CD4-positive, alpha-beta T cell (primary cell): ENCODE data around the gene LDHD. TPM values are rescaled to one million over a fixed set of nuclear protein-coding genes. Genes with fewer than 3 reads are reported as not detected.

Experiments used
- ATAC-seq: fragments of 200-7000 bp; cut with Tn5 transposase; one replicate; pipeline ENCODE4 v1.10.0; 2022; ENCODE audit warnings: mild to moderate bottlenecking; ENCODE audit not compliant: poor library complexity
- CTCF ChIA-PET: fragments of 350-600 bp; sonication (Branson Sonifier 250); formaldehyde crosslinking; loops from one replicate; lab custom pipeline; 2021; ENCODE audit warnings: antibody characterized with exemption, inconsistent platforms; lab: Charles Lee
- POLR2A ChIA-PET: fragments of 350-600 bp; sonication (Branson Sonifier 250); formaldehyde crosslinking; loops from one replicate; lab custom pipeline; 2021; ENCODE audit warnings: antibody characterized with exemption, inconsistent platforms; lab: Charles Lee
- DNase-seq, 14 experiments: peaks; one replicate each; pipeline ENCODE4 v3.0.0-alpha.2; 2013 to 2020; ENCODE audit warnings: mixed read lengths in 2 of 14
- H3K27ac ChIP-seq, 2 donors: one replicate each; pipeline versions ENCODE4 v1.5.1 to v1.7.0; 2013; ENCODE audit warnings: low read length in 2 of 2, low read depth in 1 of 2, mild to moderate bottlenecking in 1 of 2
- H3K27me3 ChIP-seq, 2 experiments: 1 replicate in 1 of 2; 2 replicates in 1 of 2; pipeline versions ENCODE4 v1.6.1 to v1.7.0; 2013; ENCODE audit warnings: low read length in 2 of 2, control low read depth in 1 of 2, mild to moderate bottlenecking in 1 of 2, moderate library complexity in 1 of 2; ENCODE audit not compliant: insufficient read depth in 2 of 2, control insufficient read depth in 1 of 2
- H3K36me3 ChIP-seq: one replicate; pipeline ENCODE4 v1.6.1; 2013; ENCODE audit warnings: low read length, control low read depth; ENCODE audit not compliant: insufficient read depth
- H3K4me1 ChIP-seq: one replicate; pipeline ENCODE4 v1.6.1; 2013; ENCODE audit warnings: low read length, control low read depth; ENCODE audit not compliant: insufficient read depth
- H3K4me3 ChIP-seq: one replicate; pipeline ENCODE4 v1.5.1; 2013; ENCODE audit warnings: mild to moderate bottlenecking, low read length, moderate library complexity
- H3K9me3 ChIP-seq, 2 experiments: 1 replicate in 1 of 2; 2 replicates in 1 of 2; pipeline versions ENCODE4 v1.6.1 to v1.7.0; 2013; ENCODE audit warnings: low read length in 2 of 2, mild to moderate bottlenecking in 2 of 2, control low read depth in 1 of 2, moderate library complexity in 1 of 2; ENCODE audit not compliant: control insufficient read depth in 1 of 2, insufficient read depth in 1 of 2
- H3K27ac Mint-ChIP-seq: one replicate; pipeline ENCODE4 v1.8.0; 2020; ENCODE audit warnings: mixed read lengths
- H3K27me3 Mint-ChIP-seq: one replicate; pipeline ENCODE4 v1.8.0; 2021; ENCODE audit warnings: mixed read lengths
- H3K36me3 Mint-ChIP-seq: one replicate; pipeline ENCODE4 v1.8.0; 2021; ENCODE audit warnings: low read depth, mixed read lengths
- H3K4me1 Mint-ChIP-seq: one replicate; pipeline ENCODE4 v1.8.0; 2021; ENCODE audit warnings: low read depth, mixed read lengths
- H3K4me3 Mint-ChIP-seq: one replicate; pipeline ENCODE4 v1.8.0; 2020; ENCODE audit warnings: mild to moderate bottlenecking, mixed read lengths
- H3K9me3 Mint-ChIP-seq: one replicate; pipeline ENCODE4 v1.8.0; 2020; ENCODE audit warnings: mixed read lengths
- CTCF ChIP-seq: fragments of 200-600 bp; IDR thresholded peaks from one replicate; pipeline ENCODE4 v1.8.0; 2022; ENCODE audit warnings: antibody characterized with exemption, mild to moderate bottlenecking
- intact Hi-C, 2 experiments: fragments of 100-400 bp; cut with DNase I in 1 of 2; cut with micrococcal nuclease in 1 of 2; formaldehyde crosslinking; loops; one replicate each; pipeline versions ENCODE4 v1.15.1 to v1.9.0; 2023 to 2025; cut with DNase I, micrococcal nuclease
- total RNA-seq, 174 experiments: library from RNA in 2 of 174; stranded (reverse) in 2 of 174; gene quantifications; one replicate each; pipeline ENCODE4 v1.2.3 and lab custom pipeline; 2021 to 2026

LDHD gene
- total RNA-seq, 2 experiments from 2014 or later, result not detected

DNA sequence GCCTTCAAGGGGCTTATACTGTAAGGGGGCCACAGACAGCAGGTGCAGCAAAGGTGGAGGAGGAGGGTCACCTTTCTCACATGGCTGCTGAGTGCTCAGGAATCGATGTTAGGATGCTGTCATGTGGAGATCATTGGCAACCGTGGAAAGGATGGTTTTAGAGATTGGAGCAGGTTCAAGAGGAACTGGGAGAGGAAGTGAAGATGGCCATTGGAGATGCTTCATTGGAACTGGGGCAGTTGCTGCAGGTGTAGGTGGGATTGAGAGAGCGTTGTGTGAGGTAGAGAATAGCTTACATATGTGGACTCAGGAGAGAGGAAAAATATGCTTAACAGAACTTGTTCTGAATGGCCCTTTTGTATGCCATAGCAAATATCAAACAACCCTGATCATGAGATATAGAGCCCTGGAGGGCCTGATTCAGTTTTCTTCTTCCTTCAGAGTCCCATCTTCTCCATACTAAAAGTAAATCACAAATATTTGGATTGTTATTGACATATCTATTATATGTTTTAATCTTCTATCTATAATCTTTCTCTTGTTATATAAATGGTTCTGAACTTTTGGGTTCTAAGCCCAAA, 40.8 kb downstream of the LDHD start:
- ATAC-seq (no peak), DNase-seq (no peak)
- peak overlapping the region; percentile 32 for H3K4me3 ChIP-seq
- POLR2A ChIA-PET, result interaction anchor here (0.6 to 2.5 kb wide), 5 partner anchors 11 to 91 kb away, joined by 3 to 26 read pairs (median 12); partner anchors contain the start of gene WDR59
- Mint-ChIP-seq H3K27me3 (no peaks in the 10 kb centered on the region), H3K36me3 (no peaks in the 10 kb centered on the region), H3K9me3 (no peaks in the 10 kb centered on the region), H3K4me3 (peak overlapping the region; percentile 35), H3K4me1 (peaks cover 60% of the 10 kb centered on the region), H3K27ac (peak overlapping the region; percentile 88)
- CTCF ChIA-PET, result interaction anchor here (1.2 to 1.9 kb wide), 3 partner anchors 13 to 77 kb away, joined by 3 to 7 read pairs (median 6); partner anchors contain the start of gene ZNRF1
- no peaks in the 10 kb centered on the region for H3K9me3 ChIP-seq
- peak overlapping the region; percentile 1 to 41 for H3K27ac ChIP-seq
- H3K27me3 ChIP-seq, result no peaks in the 10 kb centered on the region
- H3K36me3 ChIP-seq, result no peaks in the 10 kb centered on the region
- intact Hi-C loops, result loop anchor here (1.0 to 2.0 kb wide), 5 partner anchors 21 to 77 kb away; partner anchors contain the start of gene ZFP1 (in 1 of the 2)
- peaks cover 54% of the 10 kb centered on the region for H3K4me1 ChIP-seq
- TF ChIP-seq CTCF, result no peak

DNA sequence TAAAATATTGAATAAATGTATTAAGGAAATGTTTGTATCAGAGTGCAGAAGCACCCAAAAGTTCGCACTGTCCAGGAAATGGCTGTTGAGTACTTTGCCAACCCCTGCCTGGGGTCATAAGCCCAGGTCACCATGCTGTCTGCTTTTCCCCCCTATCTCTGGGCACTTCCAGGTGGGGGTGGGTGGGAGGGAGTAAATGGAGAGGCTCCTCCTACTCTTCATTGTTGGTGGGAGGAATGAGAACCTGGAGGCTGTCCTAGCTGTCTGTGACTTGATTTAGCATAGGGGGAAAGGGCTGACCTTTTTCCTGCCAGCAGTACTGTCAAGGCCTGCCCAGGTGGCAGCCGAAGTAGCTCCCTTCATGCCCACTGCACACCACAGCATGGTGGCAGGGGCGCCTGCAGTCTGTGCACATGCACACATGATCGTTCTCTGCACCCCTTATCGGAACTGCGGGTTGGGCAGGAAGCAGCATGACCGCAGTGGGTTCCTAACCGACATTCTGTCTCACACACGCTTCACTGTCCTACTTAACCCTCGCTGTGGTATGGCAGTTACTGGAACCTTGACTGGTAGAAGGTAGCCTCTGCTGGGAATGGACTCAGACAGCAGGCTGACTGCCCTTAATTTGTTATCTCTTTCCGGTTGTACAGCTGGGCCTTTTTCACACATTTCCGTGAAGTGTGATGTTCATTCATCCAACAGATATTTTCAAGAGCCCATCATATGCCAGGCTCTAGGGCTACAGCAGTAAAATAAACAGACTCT, 41.5 kb downstream of the LDHD start:
- POLR2A ChIA-PET, result interaction anchor here (0.6 to 2.5 kb wide), 13 partner anchors 10 to 572 kb away, joined by 3 to 26 read pairs (median 4); partner anchors contain the start of genes KARS1, TERF2IP and WDR59

More for the DNA sequence above, 41.5 kb downstream of the LDHD start:
- TF ChIP-seq CTCF, result no peak
- H3K4me1 ChIP-seq, result peaks cover 54% of the 10 kb centered on the region
- CTCF ChIA-PET, result interaction anchor here (1.2 to 1.9 kb wide), 5 partner anchors 12 to 90 kb away, joined by 3 to 9 read pairs (median 6); partner anchors contain the start of genes WDR59 and ZNRF1
- DNase-seq (peak; percentile 64 to 95 (median 80)), ATAC-seq (peak; percentile 95)
- H3K27me3 Mint-ChIP-seq, result no peaks in the 10 kb centered on the region
- peak overlapping the region; percentile 1 to 41 for H3K27ac ChIP-seq
- peak overlapping the region; percentile 88 for H3K27ac Mint-ChIP-seq
- no peaks in the 10 kb centered on the region for H3K36me3 ChIP-seq
- peak overlapping the region; percentile 35 for H3K4me3 Mint-ChIP-seq
- no peaks in the 10 kb centered on the region for H3K9me3 ChIP-seq
- peak overlapping the region; percentile 32 for H3K4me3 ChIP-seq
- intact Hi-C loops, result loop anchor here (1.0 to 5.0 kb wide), 5 partner anchors 25 to 77 kb away; partner anchors contain the start of gene ZFP1 (in 1 of the 2)
- H3K27me3 ChIP-seq, result no peaks in the 10 kb centered on the region
- peaks cover 66% of the 10 kb centered on the region for H3K4me1 Mint-ChIP-seq
- no peaks in the 10 kb centered on the region for H3K9me3 Mint-ChIP-seq
- no peaks in the 10 kb centered on the region for H3K36me3 Mint-ChIP-seq
